ENCODE measurements around the gene PHETA1.
"Not testable (repeated sequence)": the region's sequence is repeated elsewhere in the genome, so short reads cannot be mapped to it uniquely, and the experiment has no call there.

Gene PHETA1

DNA sequence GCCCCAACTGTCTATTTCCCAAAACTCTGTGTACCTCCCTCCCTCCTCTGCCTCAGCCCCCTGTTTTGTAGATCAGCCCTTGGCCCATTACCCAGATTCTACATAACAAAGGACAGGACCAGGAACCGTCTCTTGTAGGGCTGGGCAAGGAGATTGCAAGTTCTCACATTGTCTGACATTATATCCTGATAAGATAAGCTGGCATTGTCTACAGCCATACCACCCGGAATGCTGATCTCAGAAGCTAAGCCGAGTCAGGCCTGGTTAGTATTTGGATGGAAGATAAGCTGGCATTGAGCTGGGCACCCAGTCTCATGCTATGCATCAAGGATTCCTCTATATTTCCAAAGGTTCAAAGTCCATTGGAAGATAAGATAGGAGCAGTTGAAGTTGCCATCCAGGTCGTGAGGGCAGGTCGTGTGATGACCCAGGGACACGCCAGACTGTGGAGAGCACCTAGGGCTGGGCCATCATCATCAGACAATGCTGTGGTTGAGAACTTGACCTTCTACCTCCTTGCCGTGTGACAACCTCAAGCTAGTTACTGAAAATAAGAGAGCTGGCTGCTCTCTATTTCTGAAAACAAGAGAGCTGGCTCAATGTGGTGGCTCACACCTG lies 29.5 kb downstream of the PHETA1 start:
- H3K4me1 ChIP-seq (ENCODE audit: insufficient read depth, low read length): peaks cover 4% of the 10 kb centered on the region; the same call in 1 of the 2 replicates
- peak overlapping the region; percentile 6; the same call in 1 of the 2 replicates for H3K9ac ChIP-seq (ENCODE audit: low read depth, low read length)

DNA sequence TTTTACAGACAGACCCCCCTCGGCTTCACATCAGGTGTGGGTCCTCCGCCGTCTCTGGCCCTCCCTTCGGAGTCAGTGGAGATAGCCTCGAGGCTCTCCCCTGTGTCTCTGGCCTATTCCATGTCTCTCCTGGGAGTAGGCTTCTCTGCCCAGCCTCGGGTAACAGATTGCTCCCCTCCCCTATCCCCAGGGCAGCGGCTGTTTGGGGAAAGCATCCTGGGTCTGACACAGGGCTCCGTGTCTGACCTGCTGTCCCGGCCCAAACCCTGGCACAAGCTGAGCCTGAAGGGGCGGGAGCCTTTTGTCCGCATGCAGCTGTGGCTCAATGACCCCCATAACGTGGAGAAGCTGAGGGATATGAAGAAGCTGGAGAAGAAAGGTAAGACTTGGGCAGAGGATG lies 30.8 kb downstream of the PHETA1 start:
- Histone ChIP-seq H3K9ac (ENCODE audit: low read depth, low read length) (no peak overlapping the region), H3K36me3 (ENCODE audit: insufficient read depth, low read length) (no peaks in the 10 kb centered on the region), H3K4me1 (ENCODE audit: insufficient read depth, low read length) (peaks cover 4% of the 10 kb centered on the region; the same call in 1 of the 2 replicates), H3K9me3 (ENCODE audit: control insufficient read depth, insufficient read depth, low read length) (no peaks in the 10 kb centered on the region)

More for the DNA sequence above, 29.5 kb downstream of the PHETA1 start:
- Histone ChIP-seq H3K9me3 (ENCODE audit: control insufficient read depth, insufficient read depth, low read length) (no peaks in the 10 kb centered on the region), H3K36me3 (ENCODE audit: insufficient read depth, low read length) (no peaks in the 10 kb centered on the region)

GRCh38 chr12:111337371-111337770 lies 31.5 kb downstream of the PHETA1 start:
- no peaks in the 10 kb centered on the region for H3K9me3 ChIP-seq (ENCODE audit: control insufficient read depth, insufficient read depth, low read length)
- peaks cover 4% of the 10 kb centered on the region; the same call in 1 of the 2 replicates for H3K4me1 ChIP-seq (ENCODE audit: insufficient read depth, low read length)
- H3K9ac ChIP-seq (ENCODE audit: low read depth, low read length): no peak overlapping the region
- H3K36me3 ChIP-seq (ENCODE audit: insufficient read depth, low read length): no peaks in the 10 kb centered on the region

DNA sequence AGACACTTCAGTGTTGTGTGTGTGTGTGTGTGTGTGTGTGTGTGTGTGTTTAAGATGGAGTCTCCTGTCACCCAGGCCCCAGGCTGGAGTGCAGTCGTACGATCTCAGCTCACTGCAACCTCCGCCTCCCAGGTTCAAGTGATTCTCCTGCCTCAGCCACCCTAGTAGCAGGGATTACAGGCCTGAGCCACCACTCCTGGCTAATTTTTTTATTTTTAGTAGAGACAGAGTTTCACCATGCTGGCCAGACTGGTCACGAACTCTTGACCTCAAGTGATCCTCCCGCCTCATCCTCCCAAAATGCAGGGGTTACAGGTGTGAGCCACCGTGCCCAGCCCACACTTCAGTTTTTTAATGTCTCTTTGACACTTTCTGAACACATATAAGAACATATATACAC lies 32.5 kb downstream of the PHETA1 start:
- H3K4me1 ChIP-seq (ENCODE audit: insufficient read depth, low read length); H3K9ac ChIP-seq (ENCODE audit: low read depth, low read length); H3K9me3 ChIP-seq (ENCODE audit: control insufficient read depth, insufficient read depth, low read length); H3K36me3 ChIP-seq (ENCODE audit: insufficient read depth, low read length): not testable (repeated sequence)

GRCh38 chr12:111335811-111336210 lies 33.1 kb downstream of the PHETA1 start:
- Histone ChIP-seq H3K9me3 (ENCODE audit: control insufficient read depth, insufficient read depth, low read length) (no peaks in the 10 kb centered on the region), H3K36me3 (ENCODE audit: insufficient read depth, low read length) (no peaks in the 10 kb centered on the region), H3K4me1 (ENCODE audit: insufficient read depth, low read length) (peaks cover 4% of the 10 kb centered on the region; the same call in 1 of the 2 replicates), H3K9ac (ENCODE audit: low read depth, low read length) (no peak overlapping the region)

- not testable (repeated sequence) for H3K9ac ChIP-seq (ENCODE audit: low read depth, low read length); H3K9me3 ChIP-seq (ENCODE audit: control insufficient read depth, insufficient read depth, low read length); H3K36me3 ChIP-seq (ENCODE audit: insufficient read depth, low read length); H3K4me1 ChIP-seq (ENCODE audit: insufficient read depth, low read length)
Measured at GRCh38 chr12:111335301-111335700, 33.6 kb downstream of the PHETA1 start.

DNA sequence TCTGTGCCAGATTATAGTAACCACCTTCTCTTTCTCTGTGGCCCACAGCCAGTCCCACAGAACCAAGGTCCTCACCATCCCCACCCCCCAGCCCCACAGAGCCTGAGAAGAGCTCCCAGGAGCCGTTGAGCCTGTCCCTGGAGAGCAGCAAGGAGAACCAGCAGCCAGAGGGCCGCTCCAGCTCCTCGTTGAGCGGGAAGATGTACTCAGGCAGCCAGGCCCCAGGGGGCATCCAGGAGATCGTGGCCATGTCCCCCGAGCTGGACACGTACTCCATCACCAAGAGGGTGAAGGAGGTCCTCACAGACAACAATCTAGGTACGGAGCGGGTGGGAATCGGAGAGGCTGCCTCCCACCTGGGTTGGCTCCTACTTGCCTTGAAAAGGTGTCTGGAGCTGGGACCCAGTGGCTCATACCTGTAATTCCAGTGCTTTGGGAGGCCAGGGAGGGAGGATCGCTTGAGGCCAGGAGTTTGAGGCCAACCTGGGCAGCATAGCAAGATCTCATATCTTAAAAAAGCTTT lies 34.4 kb downstream of the PHETA1 start:
- peaks cover 3% of the 10 kb centered on the region; the same call in 1 of the 2 replicates for H3K4me1 ChIP-seq (ENCODE audit: insufficient read depth, low read length)
- H3K9ac ChIP-seq (ENCODE audit: low read depth, low read length): no peak overlapping the region
- no peaks in the 10 kb centered on the region for H3K9me3 ChIP-seq (ENCODE audit: control insufficient read depth, insufficient read depth, low read length)
- H3K36me3 ChIP-seq (ENCODE audit: insufficient read depth, low read length): no peaks in the 10 kb centered on the region

DNA sequence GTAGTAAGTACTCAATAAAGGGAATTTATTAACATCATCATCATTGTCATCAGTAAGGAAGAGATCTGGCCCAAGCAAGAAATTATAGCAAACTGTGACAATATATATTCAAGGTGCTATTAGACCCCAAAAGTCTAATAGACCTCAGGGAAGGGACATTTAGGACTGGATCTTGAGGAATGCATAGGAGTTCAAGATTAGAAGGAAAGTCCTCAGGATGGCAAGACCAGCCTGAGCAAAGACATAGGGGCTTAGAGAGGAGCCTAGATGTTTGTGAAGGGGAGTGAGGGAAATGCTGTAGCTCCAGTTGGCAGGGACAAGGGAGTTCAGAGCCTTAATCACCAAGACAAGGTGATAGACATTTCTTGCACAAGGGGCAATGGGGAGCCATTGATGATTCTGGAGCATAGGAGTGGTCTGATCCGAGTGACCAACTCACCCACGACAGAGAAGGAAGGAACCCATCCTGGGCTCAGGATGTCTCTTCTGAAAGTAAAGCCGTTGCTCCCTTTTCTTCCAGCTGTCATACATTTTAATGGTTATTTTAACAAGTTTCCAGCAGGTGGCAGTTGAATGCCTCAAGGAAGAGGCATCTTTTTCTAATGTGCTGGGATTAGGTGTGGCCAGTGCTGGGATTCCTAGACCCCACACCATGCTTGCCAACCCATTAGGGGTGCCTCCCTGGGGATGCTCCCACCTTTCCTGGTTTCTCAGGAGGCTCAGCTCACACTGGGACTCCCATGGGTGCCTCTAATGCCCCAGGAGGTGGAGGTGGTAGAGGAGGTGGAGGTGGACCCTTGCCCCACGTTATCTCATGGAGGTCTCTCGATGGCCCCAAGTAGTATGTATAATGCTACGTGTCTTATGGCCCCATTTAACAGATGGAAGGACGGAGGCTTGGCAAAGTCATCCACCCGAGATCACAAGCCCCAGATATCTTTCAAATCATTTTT lies 37.8 kb downstream of the PHETA1 start:
- Histone ChIP-seq H3K9me3 (ENCODE audit: control insufficient read depth, insufficient read depth, low read length) (no peaks in the 10 kb centered on the region), H3K4me1 (ENCODE audit: insufficient read depth, low read length) (no peaks in the 10 kb centered on the region), H3K36me3 (ENCODE audit: insufficient read depth, low read length) (no peaks in the 10 kb centered on the region), H3K9ac (ENCODE audit: low read depth, low read length) (no peak overlapping the region)

GRCh38 chr12:111328138-111328537 lies 40.8 kb downstream of the PHETA1 start:
- Histone ChIP-seq H3K36me3 (ENCODE audit: insufficient read depth, low read length) (no peaks in the 10 kb centered on the region), H3K9me3 (ENCODE audit: control insufficient read depth, insufficient read depth, low read length) (no peaks in the 10 kb centered on the region), H3K4me1 (ENCODE audit: insufficient read depth, low read length) (no peaks in the 10 kb centered on the region), H3K9ac (ENCODE audit: low read depth, low read length) (no peak overlapping the region)

DNA sequence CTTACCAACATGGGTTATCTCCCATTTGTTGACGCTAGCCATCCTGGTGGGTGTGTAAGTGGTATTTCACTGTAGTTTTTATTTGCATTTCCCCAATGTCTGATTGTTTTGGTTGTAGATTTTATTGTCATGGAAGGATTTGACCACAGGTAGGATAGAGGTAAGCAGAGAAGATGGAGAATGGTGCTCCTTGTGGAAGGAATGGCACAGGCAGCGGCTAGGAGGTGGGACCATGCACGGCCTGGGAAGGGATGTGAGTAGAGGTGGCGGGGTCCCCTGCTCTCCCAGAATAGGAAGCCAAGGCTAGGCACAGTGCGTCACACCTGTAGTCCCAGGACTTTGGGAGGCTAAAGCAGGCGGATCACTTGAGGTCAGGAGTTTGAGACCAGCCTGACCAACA lies 41.4 kb downstream of the PHETA1 start:
- H3K9ac ChIP-seq (ENCODE audit: low read depth, low read length): no peak overlapping the region

DNA sequence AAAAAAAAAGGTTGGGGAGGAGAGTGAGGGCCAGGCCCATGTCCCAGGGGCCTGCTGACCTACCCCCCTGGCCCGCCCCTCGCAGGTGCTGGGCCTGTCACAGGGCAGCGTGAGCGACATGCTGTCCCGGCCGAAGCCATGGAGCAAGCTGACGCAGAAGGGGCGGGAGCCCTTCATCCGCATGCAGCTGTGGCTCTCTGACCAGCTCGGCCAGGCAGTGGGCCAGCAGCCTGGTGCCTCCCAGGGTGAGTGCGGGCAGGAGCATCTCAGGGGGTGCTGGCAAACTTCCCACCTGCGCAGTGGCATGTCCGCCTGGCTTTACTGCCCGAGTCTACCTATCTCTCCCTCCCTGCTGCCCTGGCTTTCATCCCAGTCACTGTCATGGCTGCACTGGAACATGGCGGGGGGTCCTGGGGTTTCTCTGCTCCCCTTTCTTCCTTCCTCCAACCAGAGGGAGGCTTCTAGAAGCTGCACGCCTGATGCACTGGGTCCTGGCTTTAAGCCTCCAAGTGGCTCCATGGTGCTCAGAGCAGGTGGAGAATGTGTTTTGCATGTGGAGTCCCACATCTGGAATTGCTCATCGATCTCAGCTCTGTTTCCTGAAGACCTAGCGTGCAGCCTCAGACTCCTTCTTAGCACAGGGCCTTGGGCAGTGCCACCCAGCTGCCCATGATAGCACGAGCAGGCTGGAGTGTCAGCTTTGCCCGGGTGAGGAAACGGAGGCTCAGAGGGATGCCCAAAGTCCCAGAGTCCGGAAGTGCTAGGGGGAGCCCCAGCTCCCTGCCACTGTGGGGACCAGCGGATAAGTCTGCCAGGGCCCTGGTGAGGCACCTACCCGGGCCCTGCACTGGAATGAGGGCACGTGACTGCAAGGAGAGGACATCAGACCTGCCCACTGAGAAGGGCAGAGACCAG lies 46.3 kb downstream of the PHETA1 start:
- no peaks in the 10 kb centered on the region for H3K9me3 ChIP-seq (ENCODE audit: control insufficient read depth, insufficient read depth, low read length)
- no peak overlapping the region for H3K9ac ChIP-seq (ENCODE audit: low read depth, low read length)
- no peaks in the 10 kb centered on the region for H3K4me1 ChIP-seq (ENCODE audit: insufficient read depth, low read length)
- no peaks in the 10 kb centered on the region for H3K36me3 ChIP-seq (ENCODE audit: insufficient read depth, low read length)

More for the DNA sequence above, 41.4 kb downstream of the PHETA1 start:
- Histone ChIP-seq H3K9me3 (ENCODE audit: control insufficient read depth, insufficient read depth, low read length) (no peaks in the 10 kb centered on the region), H3K4me1 (ENCODE audit: insufficient read depth, low read length) (no peaks in the 10 kb centered on the region), H3K36me3 (ENCODE audit: insufficient read depth, low read length) (no peaks in the 10 kb centered on the region)

DNA sequence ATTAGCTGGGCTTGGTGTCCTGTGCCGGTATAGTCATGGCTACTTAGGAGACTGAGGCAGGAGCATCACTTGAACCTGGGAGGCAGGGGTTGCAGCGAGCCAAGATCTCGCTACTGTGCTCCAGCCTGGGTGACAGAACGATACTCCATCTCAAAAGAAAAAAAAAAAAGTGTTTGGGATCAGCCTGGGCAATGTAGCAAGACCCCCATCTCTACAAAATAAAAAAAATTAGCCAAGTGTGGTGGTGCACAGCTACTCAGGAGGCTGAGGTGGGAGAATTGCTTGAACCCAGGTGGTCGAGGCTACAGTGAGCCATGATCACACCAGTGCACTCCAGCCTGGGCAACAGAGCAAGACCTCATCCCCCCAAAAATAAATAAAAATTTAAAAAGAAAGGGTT lies 47.6 kb downstream of the PHETA1 start:
- Histone ChIP-seq H3K9me3 (ENCODE audit: control insufficient read depth, insufficient read depth, low read length) (no peaks in the 10 kb centered on the region), H3K36me3 (ENCODE audit: insufficient read depth, low read length) (no peaks in the 10 kb centered on the region), H3K9ac (ENCODE audit: low read depth, low read length) (no peak overlapping the region), H3K4me1 (ENCODE audit: insufficient read depth, low read length) (no peaks in the 10 kb centered on the region)

- Histone ChIP-seq H3K36me3 (ENCODE audit: insufficient read depth, low read length) (no peaks in the 10 kb centered on the region), H3K4me1 (ENCODE audit: insufficient read depth, low read length) (no peaks in the 10 kb centered on the region), H3K9me3 (ENCODE audit: control insufficient read depth, insufficient read depth, low read length) (no peaks in the 10 kb centered on the region), H3K9ac (ENCODE audit: low read depth, low read length) (no peak overlapping the region)
Measured at GRCh38 chr12:111320258-111321050, 48.4 kb downstream of the PHETA1 start.
